ENCODE measurements around the gene TMEM125. TPM values are rescaled to one million over a fixed set of nuclear protein-coding genes. Genes with fewer than 3 reads are reported as not detected.

The TMEM125 gene
- total RNA-seq, 1 donor from 2014 or later: 0.73 TPM

DNA sequence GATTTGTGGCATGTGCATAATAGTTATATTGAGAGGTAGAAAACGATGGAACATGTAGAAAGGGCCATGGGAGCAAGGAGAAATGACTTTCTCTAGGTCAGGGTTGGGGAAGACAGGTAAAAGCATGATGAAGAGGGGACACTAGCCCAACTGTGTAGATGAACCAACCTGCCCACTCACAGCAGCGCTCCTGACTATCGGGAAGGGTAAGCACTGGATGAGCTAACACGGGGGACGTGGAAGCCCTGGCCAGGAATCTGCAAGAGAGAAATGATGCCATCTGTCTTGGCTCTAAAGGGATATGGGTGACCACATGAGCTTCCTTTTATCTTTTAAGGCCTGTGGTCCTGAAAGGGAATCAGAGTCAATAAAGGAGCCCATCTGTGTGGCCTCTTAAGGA lies 36.2 kb upstream of the TMEM125 start:
- no peak for DNase-seq (ENCODE audit: low spot score)
- Histone ChIP-seq H4K20me1 (ENCODE audit: low read depth) (no peaks in the 10 kb centered on the region), H3K4me1 (peaks cover 11% of the 10 kb centered on the region), H3K9me3 (ENCODE audit: low read depth) (no peaks in the 10 kb centered on the region), H3K4me2 (no peak overlapping the region), H3K27ac (no peak overlapping the region), H3K27me3 (no peaks in the 10 kb centered on the region), H3K79me2 (ENCODE audit: low read depth) (no peaks in the 10 kb centered on the region), H3K4me3 (no peak overlapping the region), H3K9ac (no peak overlapping the region), H3K36me3 (no peaks in the 10 kb centered on the region), H2AFZ (replicated peaks) (no peak overlapping the region), H3F3A (ENCODE audit: low read depth) (peaks cover 10% of the 10 kb centered on the region)
- Mint-ChIP-seq H3K9me3 (no peaks in the 10 kb centered on the region), H3K27ac (no peak overlapping the region), H3K4me3 (no peak overlapping the region), H3K4me1 (peaks cover 5% of the 10 kb centered on the region), H3K36me3 (no peaks in the 10 kb centered on the region), H3K27me3 (ENCODE audit: insufficient read depth, low read depth) (peaks cover 10% of the 10 kb centered on the region)
- no peak for TF ChIP-seq EZH2 (IDR thresholded peaks at IDR 0.05)
- TF ChIP-seq, protein P1, sequence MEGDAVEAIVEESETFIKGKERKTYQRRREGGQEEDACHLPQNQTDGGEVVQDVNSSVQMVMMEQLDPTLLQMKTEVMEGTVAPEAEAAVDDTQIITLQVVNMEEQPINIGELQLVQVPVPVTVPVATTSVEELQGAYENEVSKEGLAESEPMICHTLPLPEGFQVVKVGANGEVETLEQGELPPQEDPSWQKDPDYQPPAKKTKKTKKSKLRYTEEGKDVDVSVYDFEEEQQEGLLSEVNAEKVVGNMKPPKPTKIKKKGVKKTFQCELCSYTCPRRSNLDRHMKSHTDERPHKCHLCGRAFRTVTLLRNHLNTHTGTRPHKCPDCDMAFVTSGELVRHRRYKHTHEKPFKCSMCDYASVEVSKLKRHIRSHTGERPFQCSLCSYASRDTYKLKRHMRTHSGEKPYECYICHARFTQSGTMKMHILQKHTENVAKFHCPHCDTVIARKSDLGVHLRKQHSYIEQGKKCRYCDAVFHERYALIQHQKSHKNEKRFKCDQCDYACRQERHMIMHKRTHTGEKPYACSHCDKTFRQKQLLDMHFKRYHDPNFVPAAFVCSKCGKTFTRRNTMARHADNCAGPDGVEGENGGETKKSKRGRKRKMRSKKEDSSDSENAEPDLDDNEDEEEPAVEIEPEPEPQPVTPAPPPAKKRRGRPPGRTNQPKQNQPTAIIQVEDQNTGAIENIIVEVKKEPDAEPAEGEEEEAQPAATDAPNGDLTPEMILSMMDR (IDR thresholded peaks at IDR 0.05): no peak
- no peak for TF ChIP-seq EZH2phosphoT487 (IDR thresholded peaks at IDR 0.05)

DNA sequence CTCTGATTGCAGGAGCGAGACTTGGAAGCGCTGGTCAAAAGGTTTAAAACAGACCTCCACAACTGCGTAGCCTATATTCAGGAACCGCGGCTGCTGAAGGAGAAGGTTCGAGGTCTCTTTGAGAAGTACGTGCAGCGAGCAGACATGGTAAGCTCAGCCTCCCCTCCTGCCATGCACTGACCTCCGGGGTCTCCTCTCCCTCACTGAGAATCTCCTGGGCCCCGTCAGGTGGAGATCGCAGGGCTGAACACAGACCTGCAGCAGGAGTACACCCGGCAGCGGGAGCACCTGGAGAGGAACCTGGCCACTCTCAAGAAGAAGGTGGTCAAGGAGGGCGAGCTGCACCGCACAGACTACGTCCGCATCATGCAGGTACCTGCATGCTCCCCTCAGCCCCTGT lies 35.5 kb upstream of the TMEM125 start:
- peaks cover 10% of the 10 kb centered on the region for H3K27me3 Mint-ChIP-seq (ENCODE audit: insufficient read depth, low read depth)
- peaks cover 5% of the 10 kb centered on the region for H3K4me1 Mint-ChIP-seq
- no peak overlapping the region for H3K4me2 ChIP-seq
- no peak overlapping the region for H2AFZ ChIP-seq (replicated peaks)
- H3K4me3 ChIP-seq: no peak overlapping the region
- no peaks in the 10 kb centered on the region for H3K79me2 ChIP-seq (ENCODE audit: low read depth)
- H3F3A ChIP-seq (ENCODE audit: low read depth): peaks cover 10% of the 10 kb centered on the region
- H3K4me3 Mint-ChIP-seq: no peak overlapping the region
- peaks cover 11% of the 10 kb centered on the region for H3K4me1 ChIP-seq
- H3K9me3 Mint-ChIP-seq: no peaks in the 10 kb centered on the region
- no peak overlapping the region for H3K27ac ChIP-seq
- no peaks in the 10 kb centered on the region for H3K36me3 Mint-ChIP-seq
- no peaks in the 10 kb centered on the region for H4K20me1 ChIP-seq (ENCODE audit: low read depth)
- no peak for TF ChIP-seq EZH2 (IDR thresholded peaks at IDR 0.05)
- TF ChIP-seq EZH2phosphoT487 (IDR thresholded peaks at IDR 0.05): no peak
- TF ChIP-seq, protein P1 (IDR thresholded peaks at IDR 0.05): no peak
- no peaks in the 10 kb centered on the region for H3K27me3 ChIP-seq
- no peaks in the 10 kb centered on the region for H3K36me3 ChIP-seq
- H3K9me3 ChIP-seq (ENCODE audit: low read depth): no peaks in the 10 kb centered on the region
- DNase-seq (ENCODE audit: low spot score): no peak
- H3K9ac ChIP-seq: no peak overlapping the region
- H3K27ac Mint-ChIP-seq: no peak overlapping the region

DNA sequence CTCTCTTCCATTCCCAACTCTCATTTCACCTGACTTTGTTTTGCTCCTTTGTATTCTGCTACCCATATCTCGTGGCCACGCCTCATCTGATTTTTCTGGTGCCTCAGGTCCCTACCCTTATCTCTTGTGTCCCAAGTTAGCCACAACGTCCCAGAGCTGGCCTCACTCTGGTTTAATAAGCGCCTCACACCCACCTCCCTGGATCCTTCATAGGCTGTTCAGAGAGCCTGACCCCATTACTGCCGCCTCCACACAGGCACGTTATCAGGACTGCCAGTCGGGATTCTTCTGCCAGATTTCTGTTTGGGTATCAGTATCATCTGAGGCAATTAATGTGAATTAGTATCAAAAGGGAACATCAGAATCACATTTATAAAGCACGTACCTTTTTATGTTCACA lies 34.7 kb upstream of the TMEM125 start:
- Histone ChIP-seq H3K79me2 (ENCODE audit: low read depth) (no peaks in the 10 kb centered on the region), H3K4me3 (no peak overlapping the region), H4K20me1 (ENCODE audit: low read depth) (no peaks in the 10 kb centered on the region), H3K27ac (no peak overlapping the region), H3K9ac (no peak overlapping the region), H3F3A (ENCODE audit: low read depth) (peaks cover 10% of the 10 kb centered on the region), H3K27me3 (no peaks in the 10 kb centered on the region), H3K4me1 (peaks cover 8% of the 10 kb centered on the region), H2AFZ (replicated peaks) (no peak overlapping the region), H3K36me3 (no peaks in the 10 kb centered on the region), H3K4me2 (no peak overlapping the region), H3K9me3 (ENCODE audit: low read depth) (no peaks in the 10 kb centered on the region)
- H3K27me3 Mint-ChIP-seq (ENCODE audit: insufficient read depth, low read depth): peaks cover 10% of the 10 kb centered on the region
- H3K9me3 Mint-ChIP-seq: no peaks in the 10 kb centered on the region
- no peak overlapping the region for H3K27ac Mint-ChIP-seq
- no peak overlapping the region for H3K4me3 Mint-ChIP-seq
- H3K4me1 Mint-ChIP-seq: peaks cover 5% of the 10 kb centered on the region
- TF ChIP-seq EZH2phosphoT487 (IDR thresholded peaks at IDR 0.05): no peak
- TF ChIP-seq, protein P1 (IDR thresholded peaks at IDR 0.05): no peak
- TF ChIP-seq EZH2 (IDR thresholded peaks at IDR 0.05): no peak
- H3K36me3 Mint-ChIP-seq: no peaks in the 10 kb centered on the region
- no peak for DNase-seq (ENCODE audit: low spot score)
